ENCODE results near the gene LRRN2.

Gene LRRN2

DNA sequence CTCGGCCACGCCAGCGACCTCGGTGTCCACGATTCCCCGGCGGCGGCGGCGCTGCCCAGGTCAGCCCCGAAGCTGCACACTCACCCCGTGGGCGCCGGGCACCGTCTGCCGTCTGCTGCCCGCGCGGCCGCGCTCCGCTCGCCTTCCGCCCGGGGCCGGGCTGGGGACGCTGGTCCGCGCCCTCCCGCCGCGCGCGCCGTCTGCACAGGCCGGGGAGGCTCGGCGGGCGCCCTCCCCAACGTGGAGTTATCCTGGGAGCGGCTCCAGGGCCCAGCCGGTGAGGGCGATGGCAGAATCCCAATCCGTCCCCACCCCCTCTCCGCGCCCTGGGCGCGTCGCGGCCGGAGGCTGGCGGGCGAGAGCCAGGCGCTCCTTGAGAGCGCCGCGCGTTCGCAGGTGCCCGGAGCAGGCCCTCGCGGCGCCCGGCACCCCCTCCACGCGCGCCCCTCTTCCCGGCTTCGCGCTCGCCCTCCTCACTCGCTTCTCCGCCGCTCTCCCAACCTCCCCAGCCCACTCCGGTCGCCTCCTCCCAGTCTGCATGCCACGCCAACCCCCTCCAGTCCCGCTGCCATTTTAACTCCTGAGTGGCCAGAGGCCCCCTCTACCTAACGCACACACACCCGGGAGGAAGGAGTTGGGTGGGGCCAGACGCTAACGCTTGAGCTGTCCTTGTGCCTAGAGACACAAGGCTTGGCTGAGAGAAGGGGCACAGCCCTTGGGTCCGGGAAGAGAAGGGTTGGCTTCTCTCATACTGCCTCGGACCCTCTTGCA lies at the start of gene LRRN2:
Gene LRRN2 (minus strand): TSS at position 503 of the 771 bp plus-strand sequence. CDS start 65,746 bp downstream, outside the sequence.
- no peak for TF ChIP-seq CTCF (IDR thresholded peaks at IDR 0.05; ENCODE audit: extremely low read depth, insufficient read depth, missing control alignments)
- in situ Hi-C loops (cut with MboI; ENCODE audit: low pct_unique_long_range_greater_than_20kb, low sequenced_read_pairs, unreplicated experiment): no loop called here
- DNase-seq (ENCODE audit: low spot score): no peak

DNA sequence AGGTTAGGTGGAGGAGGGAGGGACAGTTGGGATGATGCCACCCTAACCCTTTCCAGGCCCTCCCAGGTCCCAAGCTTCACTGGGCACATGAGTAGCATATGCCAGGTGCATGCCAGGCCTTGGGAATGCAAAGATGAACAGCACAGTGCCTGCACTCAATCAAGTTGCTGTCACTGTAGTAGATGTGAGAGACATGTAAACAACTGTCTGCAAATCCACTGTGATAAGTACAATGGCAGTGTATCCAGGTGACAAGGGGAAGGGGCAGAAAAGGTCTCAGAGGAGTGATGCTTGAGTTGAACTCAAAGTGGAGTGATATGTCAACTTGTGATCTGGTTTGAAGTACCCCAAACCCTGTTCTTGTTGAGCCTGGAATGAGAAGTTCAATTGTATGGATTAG lies 49.5 kb upstream of the LRRN2 start:
- in situ Hi-C loops (cut with MboI; ENCODE audit: low pct_unique_long_range_greater_than_20kb, low sequenced_read_pairs, unreplicated experiment): no loop called here

DNA sequence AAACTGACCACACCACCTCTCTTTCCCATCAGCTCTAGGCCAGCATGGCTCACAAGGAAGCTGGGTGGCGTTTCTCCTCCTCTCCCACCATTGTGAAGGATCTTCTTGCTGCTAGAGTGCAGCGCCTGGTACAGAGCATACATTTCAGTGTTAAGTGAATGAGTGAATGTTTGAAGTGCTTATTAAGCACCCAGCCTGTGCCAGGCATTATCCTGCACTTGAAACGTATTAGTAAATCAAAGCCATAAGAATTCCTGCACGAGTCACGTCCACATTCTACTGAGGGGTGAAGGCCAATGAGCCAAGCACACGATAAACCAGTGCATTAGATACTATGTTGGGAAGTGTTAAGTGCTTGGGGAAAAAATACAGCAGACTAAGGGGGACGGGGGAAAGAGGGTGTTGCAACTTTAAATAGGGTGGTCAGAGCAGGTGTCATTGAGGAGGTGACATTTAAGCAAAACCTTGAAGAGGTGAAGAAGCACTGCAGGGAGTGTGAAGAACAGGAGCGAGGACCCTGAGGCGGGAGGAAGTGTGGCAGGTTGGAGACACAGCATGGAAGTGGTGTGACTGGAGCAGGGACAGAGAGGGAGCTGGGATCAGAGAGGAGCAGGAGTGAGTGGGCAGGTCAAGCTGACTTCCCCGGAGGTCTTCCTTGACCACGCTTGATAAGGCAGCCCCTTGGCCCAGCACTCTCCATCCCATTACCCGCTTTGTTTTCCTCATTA lies 48.5 kb upstream of the LRRN2 start:
- in situ Hi-C loops (cut with MboI; ENCODE audit: low pct_unique_long_range_greater_than_20kb, low sequenced_read_pairs, unreplicated experiment): no loop called here
- TF ChIP-seq CTCF (IDR thresholded peaks at IDR 0.05; ENCODE audit: extremely low read depth, insufficient read depth, missing control alignments): no peak
- no peak for DNase-seq (ENCODE audit: low spot score)

More for the DNA sequence above, 49.5 kb upstream of the LRRN2 start:
- no peak for DNase-seq (ENCODE audit: low spot score)
- no peak for TF ChIP-seq CTCF (IDR thresholded peaks at IDR 0.05; ENCODE audit: extremely low read depth, insufficient read depth, missing control alignments)

GRCh38 chr1:204733289-204733688 lies 47.8 kb upstream of the LRRN2 start:
- no peak for DNase-seq (ENCODE audit: low spot score)
- TF ChIP-seq CTCF (IDR thresholded peaks at IDR 0.05; ENCODE audit: extremely low read depth, insufficient read depth, missing control alignments): no peak
- in situ Hi-C loops (cut with MboI; ENCODE audit: low pct_unique_long_range_greater_than_20kb, low sequenced_read_pairs, unreplicated experiment): no loop called here

GRCh38 chr1:204731985-204732575 lies 46.5 kb upstream of the LRRN2 start:
- no peak for TF ChIP-seq CTCF (IDR thresholded peaks at IDR 0.05; ENCODE audit: extremely low read depth, insufficient read depth, missing control alignments)
- no peak for DNase-seq (ENCODE audit: low spot score)
- in situ Hi-C loops (cut with MboI; ENCODE audit: low pct_unique_long_range_greater_than_20kb, low sequenced_read_pairs, unreplicated experiment): no loop called here

DNA sequence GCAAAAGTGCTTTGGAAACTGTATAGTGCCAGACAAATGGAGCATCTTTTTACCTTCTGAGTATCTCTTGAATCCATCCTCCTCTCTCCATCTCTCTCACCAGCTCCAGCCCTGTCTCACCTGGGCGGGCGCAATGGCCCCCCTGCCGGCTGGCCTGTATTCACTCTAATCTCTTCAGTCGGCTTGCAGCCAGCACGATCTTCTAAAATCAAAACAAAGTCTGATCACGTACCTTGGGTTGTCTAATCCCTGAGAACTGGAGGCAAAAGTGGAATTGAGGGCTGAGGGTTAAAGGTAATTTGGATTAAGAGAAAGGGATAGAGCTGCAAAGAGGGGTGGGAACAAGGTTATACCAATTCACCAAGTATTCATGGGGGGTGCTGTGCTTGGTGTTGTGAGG lies 46.0 kb upstream of the LRRN2 start:
- no peak for DNase-seq (ENCODE audit: low spot score)
- in situ Hi-C loops (cut with MboI; ENCODE audit: low pct_unique_long_range_greater_than_20kb, low sequenced_read_pairs, unreplicated experiment): no loop called here
- no peak for TF ChIP-seq CTCF (IDR thresholded peaks at IDR 0.05; ENCODE audit: extremely low read depth, insufficient read depth, missing control alignments)
